Endodermal cell (in vitro differentiated cells): ENCODE results near the gene GDPD2. TPM values are rescaled to one million over a fixed set of nuclear protein-coding genes. Genes with fewer than 3 reads are reported as not detected.
"Not testable (repeated sequence)": the region's sequence is repeated elsewhere in the genome, so short reads cannot be mapped to it uniquely, and the experiment has no call there.

Experiments
- DNase-seq: peaks from one replicate; pipeline ENCODE4 v3.0.0-alpha.2; 2017
- H3K27ac ChIP-seq: 2 replicates; pipeline ENCODE4 v1.5.1; 2013; ENCODE audit warnings: mild to moderate bottlenecking, low read depth, low read length, moderate library complexity
- H3K27me3 ChIP-seq: 2 replicates; pipeline ENCODE4 v1.6.1; 2013; ENCODE audit warnings: mild to moderate bottlenecking, low read length, moderate library complexity; ENCODE audit not compliant: insufficient read depth, control insufficient read depth, poor library complexity, severe bottlenecking
- H3K36me3 ChIP-seq: 2 replicates; pipeline ENCODE4 v1.7.0; 2013; ENCODE audit warnings: mild to moderate bottlenecking, low read length, moderate library complexity; ENCODE audit not compliant: control insufficient read depth, insufficient read depth
- H3K4me1 ChIP-seq: one replicate; pipeline ENCODE4 v1.7.0; 2013; ENCODE audit warnings: low read length; ENCODE audit not compliant: control insufficient read depth, insufficient read depth
- H3K4me3 ChIP-seq: 2 replicates; pipeline ENCODE4 v1.5.1; 2013; ENCODE audit warnings: mild to moderate bottlenecking, low read length, moderate library complexity
- H3K9ac ChIP-seq: 2 replicates; pipeline ENCODE4 v1.6.1; 2013; ENCODE audit warnings: mild to moderate bottlenecking, low read length, moderate library complexity; ENCODE audit not compliant: poor library complexity, severe bottlenecking; ENCODE audit errors: extremely low read depth
- H3K9me3 ChIP-seq: 2 replicates; pipeline ENCODE4 v1.6.1; 2013; ENCODE audit warnings: mild to moderate bottlenecking, low read length, moderate library complexity; ENCODE audit not compliant: control insufficient read depth
- H3K27ac Mint-ChIP-seq: 2 replicates; pipeline ENCODE4 v1.8.0; 2020; ENCODE audit warnings: mixed read lengths
- H3K27me3 Mint-ChIP-seq: 2 replicates; pipeline ENCODE4 v1.8.0; 2021; ENCODE audit warnings: mild to moderate bottlenecking, mixed read lengths; ENCODE audit not compliant: insufficient read depth
- H3K36me3 Mint-ChIP-seq: 2 replicates; pipeline ENCODE4 v1.8.0; 2020; ENCODE audit warnings: low read depth, mixed read lengths
- H3K4me1 Mint-ChIP-seq: 2 replicates; pipeline ENCODE4 v1.8.0; 2020; ENCODE audit warnings: mixed read lengths
- H3K4me3 Mint-ChIP-seq: 2 replicates; pipeline ENCODE4 v1.8.0; 2020; ENCODE audit warnings: mild to moderate bottlenecking, moderate library complexity, mixed read lengths
- H3K9me3 Mint-ChIP-seq: 2 replicates; pipeline ENCODE4 v1.8.0; 2020; ENCODE audit warnings: mild to moderate bottlenecking, mixed read lengths
- CTCF ChIP-seq: fragments of 200-600 bp; sonication (generic); conservative IDR thresholded peaks from 2 replicates; pipeline ENCODE4 v1.5.0; 2021; ENCODE audit warnings: antibody characterized with exemption, mild to moderate bottlenecking
- WGBS, 2 experiments: methylation state at CpG; one replicate each; pipeline versions ENCODE4 v1.1.5 to v1.1.7; 2013; ENCODE audit warnings: missing lambda C conversion rate in 2 of 2, mixed read lengths in 1 of 2; ENCODE audit not compliant: insufficient coverage in 1 of 2, insufficient read length in 1 of 2; 5-methylcytosine and 5-hydroxymethylcytosine counted together
- long read RNA-seq, 4 experiments: library from polyadenylated mRNA in 2 of 4; library from RNA in 1 of 4; library from capped mRNA in 1 of 4; stranded (forward) in 3 of 4; unstranded in 1 of 4; transcript quantifications; one replicate each; pipeline ENCODE4 v2.0.0, GENCODE V29; 2020 to 2021; ENCODE audit warnings: inconsistent platforms in 1 of 4
- polyA plus RNA-seq, 2 experiments: library from polyadenylated mRNA; stranded (reverse); fragments of 50-300 nt; gene quantifications; one replicate each; pipeline ENCODE4 v1.2.3, GENCODE V29; 2013
- total RNA-seq, 2 donors: library from RNA; stranded (reverse); fragmentation: NEBNext Ultra II Directional in 1 of 2; extraction: Animal tissue kit (Norgen Biotek cat#: 25700) in 1 of 2; gene quantifications; 2 replicates in 1 of 2; 3 replicates in 1 of 2; pipeline ENCODE4 v1.2.1, GENCODE V29; 2021

The GDPD2 gene
- 1 to 10 TPM in 1 of 2 donors, under 1 TPM in 1; 0.55 to 1.5 TPM for total RNA-seq
- 14.0 TPM for polyA plus RNA-seq (2013, experiment 1 of 2)
- 10.5 TPM for polyA plus RNA-seq (2013, experiment 2 of 2)
- long read RNA-seq, experiment 1: 0 reads
- long read RNA-seq, experiment 2, partial matches to known transcripts: 1 of 3 reads
- long read RNA-seq, experiment 2, other reads (novel, unspliced or antisense): 1 of 3 reads
- long read RNA-seq, experiment 3, partial matches to known transcripts: 0 of 1 reads
- long read RNA-seq, experiment 3, other reads (novel, unspliced or antisense): 0 of 1 reads
- long read RNA-seq, experiment 4, partial matches to known transcripts: 0 of 2 reads
- long read RNA-seq, experiment 4, other reads (novel, unspliced or antisense): 1 of 2 reads

DNA sequence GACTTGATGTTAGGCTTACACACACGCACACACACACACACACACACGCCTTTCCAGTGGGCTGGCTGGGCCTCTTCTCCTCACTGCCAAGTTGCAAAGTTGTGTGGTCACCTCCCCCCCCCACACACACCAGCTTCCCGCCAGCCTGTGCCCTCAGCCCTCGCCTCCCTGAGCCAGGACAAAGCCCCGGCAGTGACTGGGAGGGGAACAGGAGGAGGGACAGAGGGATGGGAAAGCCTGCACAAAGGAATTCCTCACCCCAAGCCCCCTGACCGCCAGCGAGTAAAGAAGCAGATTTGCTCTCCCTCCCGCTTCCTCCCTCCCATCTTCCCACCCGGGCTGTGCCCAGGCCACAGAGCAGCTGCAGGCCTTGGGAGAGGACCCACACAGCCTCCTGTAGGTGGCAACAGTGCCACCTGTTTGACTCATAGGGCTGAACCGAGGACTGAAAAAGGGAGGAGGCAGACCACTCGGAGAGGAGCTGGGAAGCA is at the start of gene GDPD2:
Gene GDPD2, plus strand, starts transcription at position 464 of the 491 bp plus-strand sequence. CDS start 1,671 bp downstream, outside the sequence.
- TF ChIP-seq CTCF: peak; percentile 64
- Histone ChIP-seq H3K9ac (no peak within 1 kb of the TSS), H3K9me3 (no peaks in the 10 kb centered on the region), H3K36me3 (peaks cover 11% of the 10 kb centered on the region), H3K27ac (peak within 1 kb of the TSS; percentile 78), H3K4me3 (no peak within 1 kb of the TSS), H3K4me1 (peaks cover 2% of the 10 kb centered on the region), H3K27me3 (no peaks in the 10 kb centered on the region)
- peaks cover 9% of the 10 kb centered on the region for H3K4me1 Mint-ChIP-seq
- H3K27me3 Mint-ChIP-seq: peaks cover 3% of the 10 kb centered on the region
- peak within 1 kb of the TSS; percentile 39 for H3K4me3 Mint-ChIP-seq
- peaks cover 44% of the 10 kb centered on the region for H3K9me3 Mint-ChIP-seq
- peak; percentile 90 for DNase-seq
- H3K27ac Mint-ChIP-seq: peak within 1 kb of the TSS; percentile 15
- 10% methylated on average over 8 of the region's 11 CpGs; no CpG with 5 or more reads in 1 of the 2 experiments for WGBS, 2 experiments
- peaks cover 20% of the 10 kb centered on the region for H3K36me3 Mint-ChIP-seq

GRCh38 chrX:70386235-70386634 is 36.9 kb upstream of the GDPD2 start:
- H3K4me1 ChIP-seq: no peaks in the 10 kb centered on the region
- DNase-seq: no peak
- peaks cover 8% of the 10 kb centered on the region for H3K9me3 ChIP-seq
- H3K36me3 Mint-ChIP-seq: peaks cover 47% of the 10 kb centered on the region
- peaks cover 29% of the 10 kb centered on the region for H3K36me3 ChIP-seq
- H3K9ac ChIP-seq: no peak overlapping the region
- H3K27me3 ChIP-seq: no peaks in the 10 kb centered on the region
- peaks cover 49% of the 10 kb centered on the region for H3K9me3 Mint-ChIP-seq
- H3K4me3 Mint-ChIP-seq: no peak overlapping the region
- H3K4me1 Mint-ChIP-seq: no peaks in the 10 kb centered on the region
- H3K27me3 Mint-ChIP-seq: no peaks in the 10 kb centered on the region
- no peak overlapping the region for H3K4me3 ChIP-seq
- no peak overlapping the region for H3K27ac ChIP-seq
- 100% methylated on average over 1 to 2 of the region's 2 CpGs for WGBS, 2 experiments
- no peak overlapping the region for H3K27ac Mint-ChIP-seq
- no peak for TF ChIP-seq CTCF

- Histone ChIP-seq H3K4me3 (no peak overlapping the region), H3K4me1 (no peaks in the 10 kb centered on the region), H3K9me3 (no peaks in the 10 kb centered on the region), H3K36me3 (peaks cover 21% of the 10 kb centered on the region), H3K27me3 (no peaks in the 10 kb centered on the region), H3K9ac (no peak overlapping the region), H3K27ac (no peak overlapping the region)
- DNase-seq: no peak
- 99 to 100% methylated on average over 1 to 4 of the region's 4 CpGs for WGBS, 2 experiments
- no peak for TF ChIP-seq CTCF
- Mint-ChIP-seq H3K36me3 (peaks cover 35% of the 10 kb centered on the region), H3K27ac (no peak overlapping the region), H3K4me1 (no peaks in the 10 kb centered on the region), H3K9me3 (peaks cover 53% of the 10 kb centered on the region), H3K27me3 (no peaks in the 10 kb centered on the region), H3K4me3 (no peak overlapping the region)
Measured at GRCh38 chrX:70398899-70399298, 24.2 kb upstream of the GDPD2 start.

GRCh38 chrX:70400181-70400580 is 22.9 kb upstream of the GDPD2 start:
- 100% methylated on average over 1 of the region's 3 CpGs; no CpG with 5 or more reads in 1 of the 2 experiments for WGBS, 2 experiments
- peaks cover 28% of the 10 kb centered on the region for H3K36me3 Mint-ChIP-seq
- H3K27ac Mint-ChIP-seq: not testable (repeated sequence)

More at GRCh38 chrX:70400181-70400580, 22.9 kb upstream of the GDPD2 start:
- H3K4me1 ChIP-seq, H3K27ac ChIP-seq, H3K27me3 ChIP-seq, H3K4me1 Mint-ChIP-seq, H3K4me3 Mint-ChIP-seq, H3K9ac ChIP-seq, H3K9me3 ChIP-seq, H3K27me3 Mint-ChIP-seq, H3K4me3 ChIP-seq, DNase-seq: not testable (repeated sequence)
- peaks cover 29% of the 10 kb centered on the region for H3K36me3 ChIP-seq
- peaks cover 48% of the 10 kb centered on the region for H3K9me3 Mint-ChIP-seq
